Epithelial cell of esophagus (primary cell): Measurements from ENCODE around the gene TTYH3.

Experiments used
- DNase-seq: peaks from one replicate; pipeline ENCODE4 v3.0.0; 2010; ENCODE audit warnings: low read depth
- H3K4me3 ChIP-seq: 2 replicates; pipeline ENCODE4 v1.5.1; 2011; ENCODE audit warnings: mild to moderate bottlenecking, low read length, control low read depth
- CTCF ChIP-seq: IDR thresholded peaks from 2 replicates; pipeline ENCODE4 v1.5.1; 2011; ENCODE audit warnings: low read depth, mild to moderate bottlenecking, low read length, control low read depth, inconsistent platforms; ENCODE audit not compliant: insufficient read depth; ENCODE audit errors: missing control alignments

TTYH3 gene

GRCh38 chr7:2596464-2597272 is 35.1 kb upstream of the TTYH3 start:
- H3K4me3 ChIP-seq: no peak overlapping the region
- no peak for TF ChIP-seq CTCF
- DNase-seq: no peak

- no peak for DNase-seq
- no peak for TF ChIP-seq CTCF
- no peak overlapping the region for H3K4me3 ChIP-seq
Observed at GRCh38 chr7:2597273-2597640, 34.5 kb upstream of the TTYH3 start.

GRCh38 chr7:2598154-2598823 is 33.5 kb upstream of the TTYH3 start:
- TF ChIP-seq CTCF: no peak
- DNase-seq: no peak
- H3K4me3 ChIP-seq: no peak overlapping the region

- no peak overlapping the region for H3K4me3 ChIP-seq
- TF ChIP-seq CTCF: peak; percentile 5
- DNase-seq: no peak
Observed at GRCh38 chr7:2601065-2601464, 30.7 kb upstream of the TTYH3 start.

- no peak for TF ChIP-seq CTCF
- no peak for DNase-seq
- H3K4me3 ChIP-seq: no peak overlapping the region
Observed at GRCh38 chr7:2601907-2602306, 29.9 kb upstream of the TTYH3 start.

- TF ChIP-seq CTCF: no peak
- peak; percentile 50 for DNase-seq
- H3K4me3 ChIP-seq: no peak overlapping the region
Observed at GRCh38 chr7:2602406-2603043, 29.3 kb upstream of the TTYH3 start.
